ENCODE measurements around the gene B3GLCT.
"Not testable (repeated sequence)": the region's sequence is repeated elsewhere in the genome, so short reads cannot be mapped to it uniquely, and the experiment has no call there.

DNA sequence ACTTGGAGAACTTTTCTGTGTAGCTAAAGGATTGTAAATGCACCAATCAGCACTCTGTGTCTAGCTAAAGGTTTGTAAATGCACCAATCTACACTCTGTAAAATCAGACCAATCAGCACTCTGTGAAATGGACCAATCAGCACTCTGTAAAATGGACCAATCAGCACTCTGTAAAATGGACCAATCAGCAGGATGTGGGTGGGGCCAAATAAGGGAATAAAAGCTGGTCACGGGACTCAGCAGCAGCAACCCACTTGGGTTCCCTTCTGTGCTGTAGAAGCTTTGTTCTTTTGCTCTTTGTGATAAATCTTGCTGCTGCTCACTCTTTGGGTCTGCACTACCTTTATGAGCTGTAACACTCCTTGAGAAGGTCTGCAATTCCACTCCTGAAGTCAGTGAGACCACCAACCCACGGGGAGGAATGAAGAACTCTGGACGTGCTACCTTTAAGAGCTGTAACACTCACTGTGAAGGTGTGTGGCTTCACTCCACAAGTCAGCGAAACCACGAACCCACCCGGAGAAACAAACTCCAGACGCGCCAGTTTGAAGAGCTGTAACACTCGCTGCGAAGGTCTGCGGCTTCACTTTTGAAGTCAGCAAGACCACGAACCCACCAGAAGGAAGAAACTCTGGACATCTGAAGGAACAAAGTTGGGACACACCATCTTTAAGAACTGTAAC, 21.8 kb upstream of the B3GLCT start:
- TF ChIP-seq, protein P1, sequence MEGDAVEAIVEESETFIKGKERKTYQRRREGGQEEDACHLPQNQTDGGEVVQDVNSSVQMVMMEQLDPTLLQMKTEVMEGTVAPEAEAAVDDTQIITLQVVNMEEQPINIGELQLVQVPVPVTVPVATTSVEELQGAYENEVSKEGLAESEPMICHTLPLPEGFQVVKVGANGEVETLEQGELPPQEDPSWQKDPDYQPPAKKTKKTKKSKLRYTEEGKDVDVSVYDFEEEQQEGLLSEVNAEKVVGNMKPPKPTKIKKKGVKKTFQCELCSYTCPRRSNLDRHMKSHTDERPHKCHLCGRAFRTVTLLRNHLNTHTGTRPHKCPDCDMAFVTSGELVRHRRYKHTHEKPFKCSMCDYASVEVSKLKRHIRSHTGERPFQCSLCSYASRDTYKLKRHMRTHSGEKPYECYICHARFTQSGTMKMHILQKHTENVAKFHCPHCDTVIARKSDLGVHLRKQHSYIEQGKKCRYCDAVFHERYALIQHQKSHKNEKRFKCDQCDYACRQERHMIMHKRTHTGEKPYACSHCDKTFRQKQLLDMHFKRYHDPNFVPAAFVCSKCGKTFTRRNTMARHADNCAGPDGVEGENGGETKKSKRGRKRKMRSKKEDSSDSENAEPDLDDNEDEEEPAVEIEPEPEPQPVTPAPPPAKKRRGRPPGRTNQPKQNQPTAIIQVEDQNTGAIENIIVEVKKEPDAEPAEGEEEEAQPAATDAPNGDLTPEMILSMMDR (IDR thresholded peaks at IDR 0.05; ENCODE audit: poor library complexity, severe bottlenecking) = not testable (repeated sequence)
- TF ChIP-seq EZH2 (IDR thresholded peaks at IDR 0.05; ENCODE audit: borderline replicate concordance, insufficient read depth, low read length, poor library complexity, severe bottlenecking); EP300 (conservative IDR thresholded peaks at IDR 0.05; ENCODE audit: poor library complexity, severe bottlenecking); POLR2AphosphoS5 (IDR thresholded peaks at IDR 0.05); TAF1 (IDR thresholded peaks at IDR 0.05; ENCODE audit: low read depth); RAD21 (conservative IDR thresholded peaks at IDR 0.05): not testable (repeated sequence)
- TF ChIP-seq, protein P2, sequence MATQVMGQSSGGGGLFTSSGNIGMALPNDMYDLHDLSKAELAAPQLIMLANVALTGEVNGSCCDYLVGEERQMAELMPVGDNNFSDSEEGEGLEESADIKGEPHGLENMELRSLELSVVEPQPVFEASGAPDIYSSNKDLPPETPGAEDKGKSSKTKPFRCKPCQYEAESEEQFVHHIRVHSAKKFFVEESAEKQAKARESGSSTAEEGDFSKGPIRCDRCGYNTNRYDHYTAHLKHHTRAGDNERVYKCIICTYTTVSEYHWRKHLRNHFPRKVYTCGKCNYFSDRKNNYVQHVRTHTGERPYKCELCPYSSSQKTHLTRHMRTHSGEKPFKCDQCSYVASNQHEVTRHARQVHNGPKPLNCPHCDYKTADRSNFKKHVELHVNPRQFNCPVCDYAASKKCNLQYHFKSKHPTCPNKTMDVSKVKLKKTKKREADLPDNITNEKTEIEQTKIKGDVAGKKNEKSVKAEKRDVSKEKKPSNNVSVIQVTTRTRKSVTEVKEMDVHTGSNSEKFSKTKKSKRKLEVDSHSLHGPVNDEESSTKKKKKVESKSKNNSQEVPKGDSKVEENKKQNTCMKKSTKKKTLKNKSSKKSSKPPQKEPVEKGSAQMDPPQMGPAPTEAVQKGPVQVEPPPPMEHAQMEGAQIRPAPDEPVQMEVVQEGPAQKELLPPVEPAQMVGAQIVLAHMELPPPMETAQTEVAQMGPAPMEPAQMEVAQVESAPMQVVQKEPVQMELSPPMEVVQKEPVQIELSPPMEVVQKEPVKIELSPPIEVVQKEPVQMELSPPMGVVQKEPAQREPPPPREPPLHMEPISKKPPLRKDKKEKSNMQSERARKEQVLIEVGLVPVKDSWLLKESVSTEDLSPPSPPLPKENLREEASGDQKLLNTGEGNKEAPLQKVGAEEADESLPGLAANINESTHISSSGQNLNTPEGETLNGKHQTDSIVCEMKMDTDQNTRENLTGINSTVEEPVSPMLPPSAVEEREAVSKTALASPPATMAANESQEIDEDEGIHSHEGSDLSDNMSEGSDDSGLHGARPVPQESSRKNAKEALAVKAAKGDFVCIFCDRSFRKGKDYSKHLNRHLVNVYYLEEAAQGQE (IDR thresholded peaks at IDR 0.05; ENCODE audit: borderline replicate concordance) = not testable (repeated sequence)
